Activated CD8-positive, alpha-beta T cell treated with anti-CD3 and anti-CD28 coated beads for 36 hours (primary cell): ENCODE results near the gene MRPL45. TPM values are rescaled to one million over a fixed set of nuclear protein-coding genes. Genes with fewer than 3 reads are reported as not detected.

ENCODE experiments used
- ATAC-seq: fragments of 200-7000 bp; cut with Tn5 transposase; one replicate; pipeline ENCODE4 v1.10.0; 2021; ENCODE audit warnings: mild to moderate bottlenecking, moderate library complexity
- CTCF ChIA-PET: fragments of 350-600 bp; sonication (Branson Sonifier 250); formaldehyde crosslinking; loops from one replicate; lab custom pipeline; 2021; ENCODE audit warnings: antibody characterized with exemption; lab: Charles Lee
- POLR2A ChIA-PET: fragments of 350-600 bp; sonication (Branson Sonifier 250); formaldehyde crosslinking; loops from one replicate; lab custom pipeline; 2021; ENCODE audit warnings: antibody characterized with exemption; lab: Charles Lee
- DNase-seq: peaks from one replicate; pipeline ENCODE4 v3.0.0-alpha.2; 2020
- H3K27ac Mint-ChIP-seq: one replicate; pipeline ENCODE4 v1.8.0; 2021; ENCODE audit warnings: mild to moderate bottlenecking, mixed read lengths
- H3K27me3 Mint-ChIP-seq: one replicate; pipeline ENCODE4 v1.8.0; 2021; ENCODE audit warnings: mixed read lengths
- H3K36me3 Mint-ChIP-seq: one replicate; pipeline ENCODE4 v1.8.0; 2021; ENCODE audit warnings: low read depth, mixed read lengths
- H3K4me1 Mint-ChIP-seq: one replicate; pipeline ENCODE4 v1.8.0; 2021; ENCODE audit warnings: low read depth, mixed read lengths
- H3K4me3 Mint-ChIP-seq: one replicate; pipeline ENCODE4 v1.8.0; 2021; ENCODE audit warnings: mild to moderate bottlenecking, moderate library complexity, mixed read lengths
- H3K9me3 Mint-ChIP-seq: one replicate; pipeline ENCODE4 v1.8.0; 2021; ENCODE audit warnings: mixed read lengths
- intact Hi-C: fragments of 100-400 bp; cut with micrococcal nuclease; formaldehyde crosslinking; loops from one replicate; pipeline ENCODE4 v1.10.0; 2022
- total RNA-seq, 2 experiments: library from RNA; stranded (reverse); gene quantifications; one replicate each; pipeline ENCODE4 v1.2.3, GENCODE V29; 2021
- TF ChIP-seq, protein P1 (sequence below): fragments of 200-600 bp; IDR thresholded peaks from one replicate; pipeline ENCODE4 v1.8.0; 2022; ENCODE audit warnings: antibody characterized with exemption, mild to moderate bottlenecking

The MRPL45 gene
- total RNA-seq, 2 experiments from 2014 or later, result 54.3 to 54.6 TPM

DNA sequence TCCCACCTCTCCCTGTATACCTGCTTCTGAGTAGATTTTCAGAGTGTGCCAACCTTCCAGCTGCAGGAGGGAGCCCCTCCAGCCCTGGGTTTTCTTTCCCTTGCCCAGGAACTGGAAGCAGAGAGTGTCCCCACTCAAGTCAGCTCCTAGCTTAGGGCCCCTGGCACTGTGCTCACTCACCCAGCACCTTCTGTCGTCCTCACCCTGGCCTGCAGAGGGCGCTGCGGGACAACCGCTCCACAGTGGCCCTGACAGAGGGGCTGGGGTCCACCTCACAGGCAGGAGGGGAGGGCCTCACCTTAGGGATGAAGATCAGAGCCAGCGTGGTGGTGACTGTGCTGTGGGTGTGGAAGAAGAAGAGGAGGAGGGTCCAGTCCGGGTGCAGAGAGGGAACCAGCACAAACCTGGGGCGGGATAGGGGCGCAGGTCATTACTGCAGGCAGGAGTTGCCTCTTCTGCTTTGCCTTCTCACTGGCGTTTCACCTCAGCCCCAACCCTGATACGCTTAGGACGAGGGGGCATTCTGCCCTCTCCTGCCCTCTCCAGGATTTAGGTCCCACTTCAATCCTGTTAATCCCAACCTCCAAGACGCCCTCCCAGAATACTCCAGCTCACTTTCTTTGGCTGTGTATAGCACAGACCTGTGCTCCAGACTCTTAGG is 36.8 kb downstream of the MRPL45 start:
- H3K36me3 Mint-ChIP-seq, result no peaks in the 10 kb centered on the region
- TF ChIP-seq, protein P1, sequence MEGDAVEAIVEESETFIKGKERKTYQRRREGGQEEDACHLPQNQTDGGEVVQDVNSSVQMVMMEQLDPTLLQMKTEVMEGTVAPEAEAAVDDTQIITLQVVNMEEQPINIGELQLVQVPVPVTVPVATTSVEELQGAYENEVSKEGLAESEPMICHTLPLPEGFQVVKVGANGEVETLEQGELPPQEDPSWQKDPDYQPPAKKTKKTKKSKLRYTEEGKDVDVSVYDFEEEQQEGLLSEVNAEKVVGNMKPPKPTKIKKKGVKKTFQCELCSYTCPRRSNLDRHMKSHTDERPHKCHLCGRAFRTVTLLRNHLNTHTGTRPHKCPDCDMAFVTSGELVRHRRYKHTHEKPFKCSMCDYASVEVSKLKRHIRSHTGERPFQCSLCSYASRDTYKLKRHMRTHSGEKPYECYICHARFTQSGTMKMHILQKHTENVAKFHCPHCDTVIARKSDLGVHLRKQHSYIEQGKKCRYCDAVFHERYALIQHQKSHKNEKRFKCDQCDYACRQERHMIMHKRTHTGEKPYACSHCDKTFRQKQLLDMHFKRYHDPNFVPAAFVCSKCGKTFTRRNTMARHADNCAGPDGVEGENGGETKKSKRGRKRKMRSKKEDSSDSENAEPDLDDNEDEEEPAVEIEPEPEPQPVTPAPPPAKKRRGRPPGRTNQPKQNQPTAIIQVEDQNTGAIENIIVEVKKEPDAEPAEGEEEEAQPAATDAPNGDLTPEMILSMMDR, result peak; percentile 82
- POLR2A ChIA-PET, result no interaction called here
- CTCF ChIA-PET, result interaction anchor here (0.6 to 6.5 kb wide), 15 partner anchors 10 to 248 kb away, joined by 3 to 49 read pairs (median 3); partner anchors contain the start of genes GPR179 and SOCS7
- H3K4me1 Mint-ChIP-seq, result no peaks in the 10 kb centered on the region
- intact Hi-C loops, result no loop called here
- ATAC-seq, result peak; percentile 91
- peak; percentile 77 for DNase-seq
- no peaks in the 10 kb centered on the region for H3K9me3 Mint-ChIP-seq
- H3K27ac Mint-ChIP-seq, result no peak overlapping the region
- no peak overlapping the region for H3K4me3 Mint-ChIP-seq
- no peaks in the 10 kb centered on the region for H3K27me3 Mint-ChIP-seq

DNA sequence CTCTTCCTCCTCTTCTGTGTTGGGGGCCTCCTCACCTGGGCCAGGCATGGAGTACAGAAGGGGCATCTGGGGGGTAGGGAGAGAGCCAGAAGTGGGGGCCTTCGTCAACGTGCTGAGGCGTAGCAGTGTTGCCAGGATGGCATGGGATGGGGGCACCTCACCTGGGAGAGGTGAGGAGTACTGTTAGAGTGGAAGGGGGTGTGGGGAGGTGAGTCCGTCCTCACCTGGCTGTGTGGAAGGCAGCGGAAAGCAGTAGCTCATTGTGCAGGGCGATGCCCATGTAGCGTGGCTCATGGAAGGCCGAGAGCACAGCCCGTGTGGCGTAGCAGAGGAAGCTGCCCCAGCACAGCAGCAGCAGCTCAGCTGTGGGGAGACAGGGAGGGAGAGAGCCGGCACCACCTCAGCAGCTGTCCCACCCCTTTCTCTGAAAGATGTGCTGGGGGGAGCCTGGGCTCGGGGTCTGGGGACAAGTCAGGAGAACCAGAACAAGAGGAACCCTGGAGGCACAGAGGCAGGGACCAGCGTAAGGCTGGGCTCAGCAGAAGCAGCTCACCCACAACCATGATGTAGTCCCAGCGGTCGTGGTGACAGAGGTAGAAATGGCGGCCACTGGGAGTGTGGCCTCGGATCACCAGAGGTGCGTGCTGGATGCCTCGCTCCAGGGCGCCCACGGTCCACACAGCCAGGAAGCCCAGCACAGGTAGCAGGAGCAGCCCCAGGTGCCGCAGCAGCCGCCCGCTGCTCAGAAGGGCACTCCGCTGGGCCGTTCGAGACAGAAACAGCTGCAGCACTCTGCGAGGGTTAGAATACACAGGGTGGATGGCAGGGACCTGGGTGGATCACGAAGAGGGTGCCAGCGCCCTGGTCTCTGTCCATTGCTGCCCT is 37.8 kb downstream of the MRPL45 start:
- no peaks in the 10 kb centered on the region for H3K4me1 Mint-ChIP-seq
- H3K9me3 Mint-ChIP-seq, result no peaks in the 10 kb centered on the region
- H3K36me3 Mint-ChIP-seq, result no peaks in the 10 kb centered on the region
- no peak overlapping the region for H3K4me3 Mint-ChIP-seq
- ATAC-seq (no peak), DNase-seq (no peak)
- intact Hi-C loops, result no loop called here
- no peaks in the 10 kb centered on the region for H3K27me3 Mint-ChIP-seq
- POLR2A ChIA-PET, result interaction anchor here (0.7 kb wide), 1 partner anchor 18 kb away, joined by 4 read pairs; no protein-coding TSS in a partner anchor
- TF ChIP-seq, protein P1, result no peak
- H3K27ac Mint-ChIP-seq, result no peak overlapping the region
- CTCF ChIA-PET, result interaction anchor here (1.1 to 6.5 kb wide), 6 partner anchors 9 to 320 kb away, joined by 3 to 49 read pairs (median 6); partner anchors contain the start of gene GPR179

DNA sequence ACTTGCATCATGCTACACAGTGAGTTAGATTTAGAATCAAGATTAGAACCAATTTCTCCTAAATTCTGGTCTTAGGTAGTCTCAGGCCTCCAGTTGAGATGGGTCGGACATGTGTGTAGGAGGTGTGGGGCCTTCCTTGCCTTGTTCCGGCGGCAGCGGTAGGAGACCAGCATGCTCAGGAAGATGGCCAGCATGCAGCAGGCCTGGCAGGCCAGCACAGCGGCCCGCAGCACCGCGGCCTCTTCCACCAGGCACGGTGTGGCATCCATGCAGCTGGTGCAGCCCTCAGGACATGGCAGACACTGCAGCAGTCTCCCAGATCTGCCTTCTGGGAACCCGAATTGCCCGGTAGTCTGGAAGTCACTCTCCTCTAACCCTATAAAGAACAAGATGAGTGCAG is 39.9 kb downstream of the MRPL45 start:
- POLR2A ChIA-PET, result no interaction called here
- H3K9me3 Mint-ChIP-seq, result no peaks in the 10 kb centered on the region
- no peak overlapping the region for H3K4me3 Mint-ChIP-seq
- no peaks in the 10 kb centered on the region for H3K4me1 Mint-ChIP-seq
- H3K27ac Mint-ChIP-seq, result no peak overlapping the region
- no peak for DNase-seq
- no peak for ATAC-seq
- H3K27me3 Mint-ChIP-seq, result no peaks in the 10 kb centered on the region
- no peaks in the 10 kb centered on the region for H3K36me3 Mint-ChIP-seq
- TF ChIP-seq, protein P1, result no peak
- CTCF ChIA-PET, result interaction anchor here (5.2 to 6.5 kb wide), 2 partner anchors 12 to 14 kb away, joined by 28 to 49 read pairs; no protein-coding TSS in a partner anchor
- intact Hi-C loops, result no loop called here

DNA sequence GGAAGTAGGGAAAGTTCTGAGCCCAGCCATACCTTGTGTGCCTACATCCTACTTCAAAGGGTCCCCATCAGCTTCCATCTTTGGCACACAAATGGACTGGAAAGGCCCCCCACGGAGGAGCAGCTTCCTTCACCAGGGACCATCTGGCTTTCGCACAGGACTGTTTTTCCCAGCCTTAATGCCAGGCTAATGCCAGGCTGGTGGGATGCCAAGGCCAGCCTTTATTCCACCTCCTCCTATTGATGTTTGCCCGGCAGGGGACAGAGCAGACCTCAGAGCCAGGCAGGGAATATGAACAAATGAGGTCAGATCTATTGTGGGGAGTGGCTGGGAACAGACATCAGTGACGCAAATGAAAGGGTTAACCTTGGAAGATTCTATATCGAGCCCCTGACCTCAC is 41.1 kb downstream of the MRPL45 start:
- H3K36me3 Mint-ChIP-seq, result no peaks in the 10 kb centered on the region
- H3K9me3 Mint-ChIP-seq, result no peaks in the 10 kb centered on the region
- TF ChIP-seq, protein P1, result no peak
- no peak overlapping the region for H3K4me3 Mint-ChIP-seq
- no peak for DNase-seq
- H3K27ac Mint-ChIP-seq, result no peak overlapping the region
- ChIA-PET POLR2A (interaction anchor here (1.0 kb wide), 1 partner anchor 12 kb away, joined by 3 read pairs; no protein-coding TSS in a partner anchor), CTCF (interaction anchor here (1.0 to 5.2 kb wide), 2 partner anchors 11 to 76 kb away, joined by 4 to 28 read pairs; no protein-coding TSS in a partner anchor)
- H3K4me1 Mint-ChIP-seq, result no peaks in the 10 kb centered on the region
- H3K27me3 Mint-ChIP-seq, result no peaks in the 10 kb centered on the region
- ATAC-seq, result no peak
- intact Hi-C loops, result no loop called here
